ENCODE measurements around the gene SLC41A2.

Gene SLC41A2

DNA sequence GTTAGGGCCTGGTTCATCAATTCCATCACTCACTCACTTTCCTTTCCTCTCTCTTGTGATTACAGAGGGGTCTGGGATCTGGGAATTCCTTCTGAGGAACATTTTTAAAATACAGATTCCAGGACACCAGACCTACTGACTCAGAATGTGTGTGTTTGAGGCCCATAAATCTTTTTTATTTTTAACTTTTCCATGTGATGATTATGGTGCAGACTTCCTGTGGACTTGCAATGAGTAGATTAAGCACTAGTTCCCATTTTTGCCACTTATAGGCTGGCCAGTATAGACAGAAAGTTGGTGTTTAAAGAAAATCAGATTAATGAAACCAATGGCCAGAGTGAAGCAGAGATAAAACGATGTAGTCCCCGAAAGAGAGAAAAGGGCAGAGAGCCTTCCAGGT is 28.1 kb downstream of the SLC41A2 start:
- DNase-seq, result peak; percentile 20

DNA sequence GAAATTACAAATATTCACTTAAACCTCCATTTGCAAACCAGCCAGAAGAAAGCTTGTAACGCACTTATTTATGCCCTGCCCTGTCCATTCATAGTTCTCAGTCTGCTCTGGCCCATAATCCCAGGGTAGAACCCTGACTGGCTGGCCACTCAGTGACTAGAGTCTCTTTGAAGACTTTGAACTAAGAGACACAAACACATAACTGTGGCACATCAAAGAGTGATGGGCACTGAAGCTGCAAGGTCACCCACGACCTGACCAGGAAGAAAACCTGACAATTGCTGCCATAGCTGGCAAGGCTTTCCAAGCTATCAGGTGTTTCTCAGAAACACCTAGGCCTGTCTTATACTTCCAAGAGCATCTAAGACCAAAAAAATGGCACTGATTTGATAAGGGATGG is 28.7 kb downstream of the SLC41A2 start:
- no peak for DNase-seq

DNA sequence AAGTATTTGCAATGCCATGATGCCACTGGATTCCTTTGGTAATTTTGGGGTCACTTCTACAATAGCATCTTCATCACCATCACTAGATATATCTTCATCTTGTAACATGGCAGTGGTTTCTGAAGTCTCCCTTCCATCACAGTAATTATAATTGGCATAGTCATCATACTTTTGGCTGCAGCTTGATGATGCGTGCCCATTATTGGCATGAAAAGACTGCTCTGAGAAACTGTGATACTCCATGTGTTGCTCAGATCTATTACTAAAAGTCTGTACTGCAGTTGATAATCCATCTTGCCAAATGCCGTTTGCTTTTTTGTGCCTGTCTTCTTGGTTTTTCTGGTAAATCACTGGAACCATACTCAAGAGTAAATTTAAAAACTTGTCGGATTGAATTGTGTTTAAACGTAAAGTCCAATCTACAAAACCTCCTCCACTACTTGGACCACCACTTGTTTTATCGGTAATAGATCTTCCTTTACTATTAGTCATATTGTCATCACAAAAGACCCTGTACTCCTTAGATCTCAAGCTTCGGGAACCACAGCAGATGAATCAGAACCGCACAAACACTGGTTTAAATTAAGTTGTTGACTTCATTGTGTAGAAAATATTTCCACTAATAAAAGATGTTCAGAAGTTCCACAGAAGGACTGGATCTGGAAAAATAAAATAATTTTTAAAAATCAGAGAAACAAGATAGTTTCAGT is 29.9 kb downstream of the SLC41A2 start:
- no peak for DNase-seq

DNA sequence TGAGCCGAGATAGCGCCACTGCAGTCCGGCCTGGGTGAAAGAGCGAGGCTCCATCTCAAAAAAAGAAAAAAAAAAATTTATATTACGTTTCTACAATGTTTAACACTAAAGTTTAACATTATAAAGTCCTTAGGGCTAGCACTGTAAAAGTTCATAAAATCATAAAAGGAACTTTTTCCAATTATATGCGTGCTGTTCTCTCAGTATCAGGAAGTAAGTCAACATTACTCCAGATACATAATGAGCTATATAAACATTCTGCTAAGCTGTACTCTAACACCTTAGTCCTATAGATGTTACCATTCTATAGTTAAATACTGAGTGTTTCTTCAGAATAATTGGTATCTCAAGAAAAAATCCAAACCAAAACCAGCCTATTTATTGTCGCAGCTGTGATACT is 32.6 kb downstream of the SLC41A2 start:
- DNase-seq, result no peak

DNA sequence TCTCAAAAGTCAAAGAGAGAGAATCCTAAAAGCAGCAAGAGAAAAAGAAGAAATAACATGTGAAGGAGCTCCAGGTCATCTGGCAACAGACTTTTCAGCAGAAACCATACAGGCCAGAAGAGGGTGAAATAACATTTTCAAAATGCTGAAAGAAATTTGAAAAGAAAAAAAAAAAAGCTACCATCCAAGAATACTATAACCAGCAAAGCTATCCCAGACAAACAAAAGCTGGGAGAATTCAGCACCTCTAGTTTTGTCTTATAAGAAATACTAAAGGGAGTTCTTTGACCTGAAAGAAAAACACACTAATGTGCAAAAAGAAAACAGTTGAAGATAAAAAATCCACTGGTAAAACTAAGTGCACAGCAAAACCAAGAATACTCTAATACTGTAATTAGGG is 36.8 kb downstream of the SLC41A2 start:
- no peak for DNase-seq

DNA sequence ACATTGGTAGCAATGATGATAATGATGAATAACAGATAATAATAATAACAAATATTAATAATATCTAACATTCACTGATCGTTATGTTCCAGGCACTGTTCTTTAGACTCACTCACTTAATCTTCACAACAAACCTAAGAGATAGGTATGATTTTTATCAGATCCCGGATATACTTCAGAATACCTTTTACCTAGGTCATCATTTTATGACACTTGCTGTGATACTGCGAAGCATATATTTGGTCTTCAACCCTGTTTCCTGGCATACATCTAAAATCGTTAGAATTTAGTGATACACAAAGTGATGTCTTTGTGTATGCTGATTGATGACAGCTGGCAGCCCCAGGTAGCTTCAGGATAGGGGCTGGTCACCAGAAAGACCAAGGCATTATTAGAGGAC is 46.1 kb downstream of the SLC41A2 start:
- no peak for DNase-seq

DNA sequence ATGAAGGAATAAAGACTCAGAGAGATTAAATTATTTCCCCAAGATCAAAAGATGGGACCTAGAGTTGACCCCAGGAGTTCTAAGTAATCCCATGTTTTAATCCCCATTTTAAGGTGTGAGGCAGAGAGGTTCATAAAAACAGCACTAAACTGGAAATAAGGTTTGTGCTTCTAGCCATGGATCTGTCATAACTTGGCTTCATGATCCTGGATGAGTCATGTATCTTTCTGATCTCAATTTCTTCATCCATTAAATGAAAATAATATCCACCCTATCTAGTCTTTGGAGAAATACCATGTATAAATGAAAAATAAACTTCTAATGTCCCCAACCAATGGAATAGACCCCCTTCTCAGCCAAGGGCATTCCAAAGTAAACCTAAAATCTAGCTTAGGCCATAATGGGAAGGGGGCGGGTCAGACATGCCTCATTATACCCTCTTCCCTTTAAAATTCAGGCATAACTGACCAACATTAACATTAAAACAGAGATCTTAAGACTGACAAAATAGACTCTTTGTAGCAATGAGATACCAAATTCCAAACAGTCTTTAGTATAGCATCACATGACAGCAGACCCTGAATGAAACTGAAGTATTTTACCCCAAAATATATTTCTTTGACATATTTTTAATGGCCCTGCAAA is 47.8 kb downstream of the SLC41A2 start:
- DNase-seq, result no peak

DNA sequence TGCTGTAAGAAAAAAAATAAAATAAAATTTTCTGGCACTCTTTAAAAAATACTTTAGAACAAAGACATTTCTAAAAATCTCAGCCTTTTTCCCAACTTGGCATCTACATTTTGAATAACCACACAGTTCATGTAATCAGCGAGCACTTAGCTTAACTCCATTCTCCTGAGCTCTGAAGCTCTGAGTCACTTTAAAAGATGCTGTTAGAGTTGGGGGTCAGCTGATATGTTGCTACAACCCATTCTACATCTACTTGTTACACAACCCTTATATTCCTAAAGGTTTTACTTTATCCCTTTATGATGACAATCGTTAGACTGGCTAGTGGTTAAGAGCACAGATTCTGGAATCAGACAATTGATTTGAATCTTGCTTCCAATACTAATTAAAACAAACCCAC is 48.3 kb downstream of the SLC41A2 start:
- no peak for DNase-seq

All from hematopoietic multipotent progenitor cell treated with erythropoietin and hydrocortisone succinate and interleukin-3 and kit ligand, for 4 days (in vitro differentiated cells).